ENCODE measurements around the gene NBPF1. TPM values are rescaled to one million over a fixed set of nuclear protein-coding genes. Genes with fewer than 3 reads are reported as not detected.
"Not testable (repeated sequence)": the region's sequence is repeated elsewhere in the genome, so short reads cannot be mapped to it uniquely, and the experiment has no call there.

The NBPF1 gene
- total RNA-seq, 2 experiments from 2014 or later, result 11.0 to 34.1 TPM

DNA sequence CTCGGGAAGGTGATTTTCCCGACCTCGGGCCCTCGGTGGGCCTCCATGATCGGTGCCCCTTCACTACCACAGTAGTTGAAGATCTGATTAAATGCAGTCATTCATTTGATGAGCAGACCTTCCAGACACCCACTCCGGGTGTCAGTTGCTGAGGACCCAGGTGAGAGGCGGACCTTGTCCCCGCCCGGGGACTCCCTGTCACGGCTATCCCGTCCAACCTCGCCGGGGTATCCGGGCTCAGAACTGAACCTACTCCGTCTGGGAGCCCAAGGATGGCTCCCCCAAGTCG lies 30.8 kb upstream of the NBPF1 start:
- Histone ChIP-seq H3K4me2 (ENCODE audit: low read length) (peak overlapping the region; percentile 77), H3K79me2 (ENCODE audit: insufficient read depth, low read depth, low read length) (peaks cover 9% of the 10 kb centered on the region; the same call in 1 of the 2 replicates), H3K9me3 (ENCODE audit: low read length) (no peaks in the 10 kb centered on the region), H2AFZ (ENCODE audit: low read length) (peak overlapping the region; percentile 82), H4K20me1 (ENCODE audit: insufficient read depth, low read length) (no peaks in the 10 kb centered on the region), H3K27ac (ENCODE audit: low read depth, low read length, poor library complexity, severe bottlenecking) (peak overlapping the region; percentile 38), H3K9me2 (ENCODE audit: insufficient read depth, low read length) (no peaks in the 10 kb centered on the region), H3K4me1 (ENCODE audit: insufficient read depth, low read length, poor library complexity, severe bottlenecking) (peaks cover 26% of the 10 kb centered on the region), H3K36me3 (ENCODE audit: insufficient read depth, low read length) (no peaks in the 10 kb centered on the region), H3K4me3 (ENCODE audit: low read depth, low read length, poor library complexity, severe bottlenecking) (peak overlapping the region; percentile 71)
- TF ChIP-seq EZH2phosphoT487 (IDR thresholded peaks at IDR 0.05; ENCODE audit: borderline replicate concordance, low read depth, low read length) (no peak), CTCF (conservative IDR thresholded peaks at IDR 0.05; ENCODE audit: low read length) (no peak)
- TSS peak; percentile 45 for BruUV-seq (replicated peaks)
- intact Hi-C loops (cut with micrococcal nuclease; ENCODE audit: unreplicated experiment), result loop anchor here (2.0 kb wide), 2 partner anchors 31 to 39 kb away; partner anchors contain the start of gene NBPF1
- ChIA-PET CTCF (ENCODE audit: unreplicated experiment) (no interaction called here), POLR2A (interaction anchor here (0.5 kb wide), 1 partner anchor 144 kb away, joined by 5 read pairs; no protein-coding TSS in a partner anchor)
- no peak for DNase-seq (ENCODE audit: low spot score)

GRCh38 chr1:16643476-16644192 lies 30.3 kb upstream of the NBPF1 start:
- POLR2A ChIA-PET, result interaction anchor here (0.5 kb wide), 1 partner anchor 144 kb away, joined by 5 read pairs; no protein-coding TSS in a partner anchor
- DNase-seq (ENCODE audit: low spot score), result peak; percentile 42
- H3K4me3 ChIP-seq (ENCODE audit: low read depth, low read length, poor library complexity, severe bottlenecking), result peak overlapping the region; percentile 71
- H3K79me2 ChIP-seq (ENCODE audit: insufficient read depth, low read depth, low read length); BruUV-seq (replicated peaks); H3K9me3 ChIP-seq (ENCODE audit: low read length); CTCF ChIA-PET (ENCODE audit: unreplicated experiment); H4K20me1 ChIP-seq (ENCODE audit: insufficient read depth, low read length); H3K36me3 ChIP-seq (ENCODE audit: insufficient read depth, low read length); H3K9me2 ChIP-seq (ENCODE audit: insufficient read depth, low read length): not testable (repeated sequence)
- intact Hi-C loops (cut with micrococcal nuclease; ENCODE audit: unreplicated experiment), result loop anchor here (2.0 kb wide), 2 partner anchors 31 to 39 kb away; partner anchors contain the start of gene NBPF1
- peaks cover 26% of the 10 kb centered on the region for H3K4me1 ChIP-seq (ENCODE audit: insufficient read depth, low read length, poor library complexity, severe bottlenecking)
- H3K27ac ChIP-seq (ENCODE audit: low read depth, low read length, poor library complexity, severe bottlenecking), result peak overlapping the region; percentile 38
- H3K4me2 ChIP-seq (ENCODE audit: low read length), result peak overlapping the region; percentile 77
- peak overlapping the region; percentile 82 for H2AFZ ChIP-seq (ENCODE audit: low read length)

DNA sequence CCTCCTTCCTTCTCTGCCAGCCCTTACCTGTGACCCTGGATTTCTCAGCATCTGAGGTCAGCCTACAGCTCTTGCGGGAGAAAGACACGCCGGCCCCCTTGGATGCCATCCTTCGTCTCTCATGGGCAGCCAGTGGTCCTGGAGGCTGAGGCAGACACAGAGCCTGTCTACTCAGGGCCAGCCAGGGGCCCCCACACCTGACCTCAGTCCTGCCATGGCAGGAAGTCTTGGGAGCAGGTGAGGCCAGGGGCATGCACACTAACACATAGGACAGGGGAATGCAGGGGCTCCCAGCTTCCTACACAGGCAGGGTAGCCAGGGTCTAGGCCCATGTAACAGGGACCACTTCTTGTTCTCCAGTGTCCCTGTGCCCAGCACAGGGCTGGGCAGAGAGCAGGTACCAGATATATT lies 29.6 kb upstream of the NBPF1 start:
- H3K36me3 ChIP-seq (ENCODE audit: insufficient read depth, low read length); H4K20me1 ChIP-seq (ENCODE audit: insufficient read depth, low read length); BruUV-seq (replicated peaks); intact Hi-C loops (cut with micrococcal nuclease; ENCODE audit: unreplicated experiment); H3K27ac ChIP-seq (ENCODE audit: low read depth, low read length, poor library complexity, severe bottlenecking); CTCF ChIA-PET (ENCODE audit: unreplicated experiment); H3K9me3 ChIP-seq (ENCODE audit: low read length); POLR2A ChIA-PET; H3K79me2 ChIP-seq (ENCODE audit: insufficient read depth, low read depth, low read length); H3K9me2 ChIP-seq (ENCODE audit: insufficient read depth, low read length); DNase-seq (ENCODE audit: low spot score); H2AFZ ChIP-seq (ENCODE audit: low read length): not testable (repeated sequence)
- Histone ChIP-seq H3K4me3 (ENCODE audit: low read depth, low read length, poor library complexity, severe bottlenecking) (peak overlapping the region; percentile 71), H3K4me1 (ENCODE audit: insufficient read depth, low read length, poor library complexity, severe bottlenecking) (peaks cover 26% of the 10 kb centered on the region), H3K4me2 (ENCODE audit: low read length) (peak overlapping the region; percentile 77)

DNA sequence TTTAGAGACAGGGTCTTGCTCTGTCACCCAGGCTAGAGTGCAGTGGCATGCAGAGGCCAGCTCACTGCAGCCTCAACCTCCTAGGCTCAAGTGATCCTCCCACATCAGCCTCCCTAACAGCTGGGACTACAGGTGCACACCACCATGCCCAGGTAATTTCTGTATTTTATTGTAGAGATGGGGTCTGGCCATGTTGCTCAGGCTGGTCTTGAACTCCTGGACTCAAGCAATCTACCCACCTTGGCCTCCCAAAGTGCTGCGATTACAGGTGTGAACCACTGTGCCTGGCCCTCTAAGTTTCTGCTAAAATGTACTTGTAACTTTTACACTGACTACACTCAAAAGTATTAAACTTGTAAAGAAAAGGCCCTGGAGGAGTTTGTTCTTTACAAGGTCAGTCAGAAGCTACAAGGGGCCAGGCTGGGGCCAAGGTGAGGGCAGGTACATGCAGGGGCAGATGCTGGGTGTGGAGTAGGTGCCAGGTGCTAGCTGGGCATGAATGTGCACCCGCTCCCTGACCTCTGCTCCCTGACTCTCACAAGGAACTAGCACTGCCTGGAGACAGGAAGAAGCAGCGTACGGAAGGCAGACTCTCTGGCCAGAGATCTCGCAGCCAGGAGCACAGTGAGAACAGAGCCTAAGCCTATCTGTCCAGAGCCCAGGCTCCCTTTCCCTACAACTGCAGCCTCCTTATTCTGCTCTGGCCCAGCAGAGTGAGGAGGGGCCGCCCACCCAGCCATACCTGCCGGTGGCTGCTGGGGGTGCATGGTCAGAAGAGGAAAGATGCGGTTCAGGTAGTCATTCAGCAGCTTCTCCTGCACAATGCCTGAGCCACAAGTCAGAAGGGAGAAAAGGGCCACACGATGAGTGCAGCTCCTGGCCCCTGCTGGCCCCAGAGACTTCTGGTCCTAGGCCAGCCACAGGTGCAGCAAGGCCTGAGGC lies 28.9 kb upstream of the NBPF1 start:
- CTCF ChIA-PET (ENCODE audit: unreplicated experiment); H3K27ac ChIP-seq (ENCODE audit: low read depth, low read length, poor library complexity, severe bottlenecking): not testable (repeated sequence)
- H3K4me2 ChIP-seq (ENCODE audit: low read length), result peak overlapping the region; percentile 77

DNA sequence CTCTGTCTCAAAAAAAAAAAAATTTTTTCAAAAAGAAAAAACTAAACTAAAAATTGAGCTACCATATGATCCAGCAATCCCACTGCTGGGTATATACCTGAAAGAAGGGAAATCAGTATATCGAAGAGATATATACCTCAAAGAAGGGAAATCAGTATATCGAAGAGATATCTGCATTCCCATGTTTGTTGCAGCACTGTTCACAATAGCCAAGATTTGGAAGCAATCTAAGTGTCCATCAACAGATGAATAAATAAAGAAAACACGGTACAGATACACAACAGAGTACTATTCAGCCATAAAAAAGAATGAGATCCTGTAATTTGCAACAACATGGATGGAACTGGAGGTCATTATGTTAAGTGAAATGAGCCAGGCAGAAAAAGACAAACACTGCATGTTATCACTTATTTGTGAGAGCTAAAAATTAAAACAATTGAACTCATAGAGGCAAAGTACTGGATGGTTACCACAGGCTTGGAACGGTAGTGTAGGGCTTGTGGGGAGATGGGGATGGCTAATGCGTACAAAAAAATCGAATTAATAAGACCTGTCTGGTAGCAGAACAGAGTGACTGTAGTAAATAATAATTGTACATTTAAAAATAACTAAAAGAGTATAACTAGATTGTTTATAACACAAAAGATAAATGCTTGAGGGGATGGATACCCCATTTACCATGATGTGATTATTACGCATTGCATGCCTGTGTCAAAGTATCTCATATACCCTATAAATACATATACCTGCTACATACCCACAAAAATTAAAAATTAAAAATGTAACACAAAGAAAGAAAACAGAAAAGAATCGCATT lies 28.0 kb upstream of the NBPF1 start:
- H3K79me2 ChIP-seq (ENCODE audit: insufficient read depth, low read depth, low read length); CTCF ChIA-PET (ENCODE audit: unreplicated experiment); BruUV-seq (replicated peaks); H3K9me3 ChIP-seq (ENCODE audit: low read length); H3K4me3 ChIP-seq (ENCODE audit: low read depth, low read length, poor library complexity, severe bottlenecking); DNase-seq (ENCODE audit: low spot score); H3K27ac ChIP-seq (ENCODE audit: low read depth, low read length, poor library complexity, severe bottlenecking); H3K36me3 ChIP-seq (ENCODE audit: insufficient read depth, low read length); H4K20me1 ChIP-seq (ENCODE audit: insufficient read depth, low read length); H3K9me2 ChIP-seq (ENCODE audit: insufficient read depth, low read length); intact Hi-C loops (cut with micrococcal nuclease; ENCODE audit: unreplicated experiment); H2AFZ ChIP-seq (ENCODE audit: low read length): not testable (repeated sequence)
- Histone ChIP-seq H3K4me2 (ENCODE audit: low read length) (peak overlapping the region; percentile 7; the same call in 1 of the 2 replicates), H3K4me1 (ENCODE audit: insufficient read depth, low read length, poor library complexity, severe bottlenecking) (peaks cover 26% of the 10 kb centered on the region)
- POLR2A ChIA-PET, result interaction anchor here (0.7 to 1.0 kb wide), 4 partner anchors 26 to 73 kb away, joined by 3 to 4 read pairs (median 3); no protein-coding TSS in a partner anchor

More for the DNA sequence above, 28.9 kb upstream of the NBPF1 start:
- H2AFZ ChIP-seq (ENCODE audit: low read length); H4K20me1 ChIP-seq (ENCODE audit: insufficient read depth, low read length); DNase-seq (ENCODE audit: low spot score); BruUV-seq (replicated peaks); intact Hi-C loops (cut with micrococcal nuclease; ENCODE audit: unreplicated experiment); H3K79me2 ChIP-seq (ENCODE audit: insufficient read depth, low read depth, low read length); H3K9me2 ChIP-seq (ENCODE audit: insufficient read depth, low read length); H3K36me3 ChIP-seq (ENCODE audit: insufficient read depth, low read length); H3K9me3 ChIP-seq (ENCODE audit: low read length); H3K4me3 ChIP-seq (ENCODE audit: low read depth, low read length, poor library complexity, severe bottlenecking): not testable (repeated sequence)
- POLR2A ChIA-PET, result interaction anchor here (0.7 to 1.0 kb wide), 2 partner anchors 27 to 72 kb away, joined by 3 to 4 read pairs; no protein-coding TSS in a partner anchor
- peaks cover 26% of the 10 kb centered on the region for H3K4me1 ChIP-seq (ENCODE audit: insufficient read depth, low read length, poor library complexity, severe bottlenecking)

Data from OCI-LY7 (cell line).